ENCODE data around the gene NANS. TPM values are rescaled to one million over a fixed set of nuclear protein-coding genes. Genes with fewer than 3 reads are reported as not detected.
A peak's percentile ranks its signal among the peaks of the same experiment; 100 is the strongest.

Gene NANS
- total and polyA plus RNA-seq, 2 of the 13 experiments (the other 11 are each of a cell fraction or from before 2014, with no cell fraction given): 86.9 to 203 TPM

DNA sequence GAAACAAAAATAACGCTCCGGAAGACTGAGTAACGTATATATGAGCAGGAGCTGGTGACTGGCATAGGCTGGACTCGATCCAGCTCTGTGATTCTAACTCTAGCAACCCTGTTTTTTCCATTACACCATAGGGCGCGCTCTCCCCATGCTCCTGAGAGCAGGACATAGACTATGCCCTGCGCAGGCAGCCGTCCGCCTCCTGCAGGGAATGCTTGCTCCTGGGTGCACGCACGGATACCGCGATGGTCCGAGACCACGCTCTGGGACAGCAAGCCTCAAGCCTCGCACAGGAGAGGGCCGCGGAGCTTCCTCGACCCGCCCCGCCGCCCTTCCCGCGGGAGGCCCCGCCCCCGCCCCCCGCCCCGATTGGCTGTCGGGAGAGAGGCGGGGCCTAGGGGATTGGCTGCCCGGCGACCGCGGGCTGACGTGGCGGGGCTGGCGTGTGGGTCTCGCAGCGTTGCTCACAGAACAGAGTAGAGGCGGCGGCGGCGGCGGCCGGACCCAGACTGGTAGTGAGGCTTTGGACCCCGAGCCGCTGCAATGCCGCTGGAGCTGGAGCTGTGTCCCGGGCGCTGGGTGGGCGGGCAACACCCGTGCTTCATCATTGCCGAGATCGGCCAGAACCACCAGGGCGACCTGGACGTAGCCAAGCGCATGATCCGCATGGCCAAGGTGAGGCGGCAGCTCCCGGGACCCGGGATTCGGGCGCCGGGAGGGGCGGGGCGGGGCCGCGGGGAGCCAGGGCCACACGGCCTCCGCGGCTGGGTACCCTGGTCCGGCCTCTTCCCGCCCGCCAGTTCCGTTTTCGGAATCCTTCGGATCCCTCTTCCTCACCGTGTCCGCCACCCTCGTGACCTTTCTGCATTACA lies at the start of gene NANS (continued):
- TF ChIP-seq, protein P1, sequence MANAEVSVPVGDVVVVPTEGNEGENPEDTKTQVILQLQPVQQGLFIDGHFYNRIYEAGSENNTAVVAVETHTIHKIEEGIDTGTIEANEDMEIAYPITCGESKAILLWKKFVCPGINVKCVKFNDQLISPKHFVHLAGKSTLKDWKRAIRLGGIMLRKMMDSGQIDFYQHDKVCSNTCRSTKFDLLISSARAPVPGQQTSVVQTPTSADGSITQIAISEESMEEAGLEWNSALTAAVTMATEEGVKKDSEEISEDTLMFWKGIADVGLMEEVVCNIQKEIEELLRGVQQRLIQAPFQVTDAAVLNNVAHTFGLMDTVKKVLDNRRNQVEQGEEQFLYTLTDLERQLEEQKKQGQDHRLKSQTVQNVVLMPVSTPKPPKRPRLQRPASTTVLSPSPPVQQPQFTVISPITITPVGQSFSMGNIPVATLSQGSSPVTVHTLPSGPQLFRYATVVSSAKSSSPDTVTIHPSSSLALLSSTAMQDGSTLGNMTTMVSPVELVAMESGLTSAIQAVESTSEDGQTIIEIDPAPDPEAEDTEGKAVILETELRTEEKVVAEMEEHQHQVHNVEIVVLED (CRISPR knock-in tag; IDR thresholded peaks at IDR 0.05; ENCODE audit: borderline replicate concordance): peak; percentile 76
- TF ChIP-seq RXRB (CRISPR knock-in tag; IDR thresholded peaks at IDR 0.05; ENCODE audit: borderline replicate concordance) (peak; percentile 37; the same call in 1 of the 2 replicates), ISX (CRISPR knock-in tag; conservative IDR thresholded peaks at IDR 0.05) (peak; percentile 23; the same call in 1 of the 2 replicates), ZNF34 (CRISPR knock-in tag; IDR thresholded peaks at IDR 0.05; ENCODE audit: borderline replicate concordance) (no peak), SMC3 (IDR thresholded peaks at IDR 0.05; ENCODE audit: low read length) (no peak), ZNF343 (CRISPR knock-in tag; IDR thresholded peaks at IDR 0.05) (peak; percentile 93; the same call in 1 of the 2 replicates), NFATC3 (CRISPR knock-in tag; IDR thresholded peaks at IDR 0.05) (no peak), ZNF124 (CRISPR knock-in tag; IDR thresholded peaks at IDR 0.05) (no peak; the same call in 1 of the 2 replicates), FOXK1 (CRISPR knock-in tag; IDR thresholded peaks at IDR 0.05; ENCODE audit: borderline replicate concordance, low read depth) (no peak), ZNF615 (CRISPR knock-in tag; IDR thresholded peaks at IDR 0.05; ENCODE audit: borderline replicate concordance) (no peak), ZNF431 (CRISPR knock-in tag; IDR thresholded peaks at IDR 0.05; ENCODE audit: borderline replicate concordance, low read depth) (no peak; the same call in 1 of the 2 replicates), DNMT1 (CRISPR knock-in tag; IDR thresholded peaks at IDR 0.05) (no peak; the same call in 1 of the 2 replicates), ZNF7 (CRISPR knock-in tag; IDR thresholded peaks at IDR 0.05) (no peak), ZNF138 (CRISPR knock-in tag; IDR thresholded peaks at IDR 0.05; ENCODE audit: low read depth) (0 out of 2 replicates have a peak, but pooled peaks have one; percentile 35), RXRA (CRISPR knock-in tag; IDR thresholded peaks at IDR 0.05) (peak; percentile 43), ZFYVE20 (CRISPR knock-in tag; IDR thresholded peaks at IDR 0.05; ENCODE audit: borderline replicate concordance, low read depth) (no peak; the same call in 1 of the 2 replicates), ZNF674 (CRISPR knock-in tag; IDR thresholded peaks at IDR 0.05; ENCODE audit: low read depth) (no peak), GPN1 (CRISPR knock-in tag; IDR thresholded peaks at IDR 0.05; ENCODE audit: borderline replicate concordance) (no peak), SMAD9 (CRISPR knock-in tag; IDR thresholded peaks at IDR 0.05) (no peak), NFE2L2 (IDR thresholded peaks at IDR 0.05; ENCODE audit: low read length) (no peak)
- TF ChIP-seq, protein P2, sequence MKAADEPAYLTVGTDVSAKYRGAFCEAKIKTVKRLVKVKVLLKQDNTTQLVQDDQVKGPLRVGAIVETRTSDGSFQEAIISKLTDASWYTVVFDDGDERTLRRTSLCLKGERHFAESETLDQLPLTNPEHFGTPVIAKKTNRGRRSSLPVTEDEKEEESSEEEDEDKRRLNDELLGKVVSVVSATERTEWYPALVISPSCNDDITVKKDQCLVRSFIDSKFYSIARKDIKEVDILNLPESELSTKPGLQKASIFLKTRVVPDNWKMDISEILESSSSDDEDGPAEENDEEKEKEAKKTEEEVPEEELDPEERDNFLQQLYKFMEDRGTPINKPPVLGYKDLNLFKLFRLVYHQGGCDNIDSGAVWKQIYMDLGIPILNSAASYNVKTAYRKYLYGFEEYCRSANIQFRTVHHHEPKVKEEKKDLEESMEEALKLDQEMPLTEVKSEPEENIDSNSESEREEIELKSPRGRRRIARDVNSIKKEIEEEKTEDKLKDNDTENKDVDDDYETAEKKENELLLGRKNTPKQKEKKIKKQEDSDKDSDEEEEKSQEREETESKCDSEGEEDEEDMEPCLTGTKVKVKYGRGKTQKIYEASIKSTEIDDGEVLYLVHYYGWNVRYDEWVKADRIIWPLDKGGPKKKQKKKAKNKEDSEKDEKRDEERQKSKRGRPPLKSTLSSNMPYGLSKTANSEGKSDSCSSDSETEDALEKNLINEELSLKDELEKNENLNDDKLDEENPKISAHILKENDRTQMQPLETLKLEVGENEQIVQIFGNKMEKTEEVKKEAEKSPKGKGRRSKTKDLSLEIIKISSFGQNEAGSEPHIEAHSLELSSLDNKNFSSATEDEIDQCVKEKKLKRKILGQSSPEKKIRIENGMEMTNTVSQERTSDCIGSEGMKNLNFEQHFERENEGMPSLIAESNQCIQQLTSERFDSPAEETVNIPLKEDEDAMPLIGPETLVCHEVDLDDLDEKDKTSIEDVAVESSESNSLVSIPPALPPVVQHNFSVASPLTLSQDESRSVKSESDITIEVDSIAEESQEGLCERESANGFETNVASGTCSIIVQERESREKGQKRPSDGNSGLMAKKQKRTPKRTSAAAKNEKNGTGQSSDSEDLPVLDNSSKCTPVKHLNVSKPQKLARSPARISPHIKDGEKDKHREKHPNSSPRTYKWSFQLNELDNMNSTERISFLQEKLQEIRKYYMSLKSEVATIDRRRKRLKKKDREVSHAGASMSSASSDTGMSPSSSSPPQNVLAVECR (CRISPR knock-in tag; IDR thresholded peaks at IDR 0.05; ENCODE audit: borderline replicate concordance): peak; percentile 97

Measured in HepG2 (cell line).